GM23338 (cell line): ENCODE measurements around the gene ELOVL2. TPM values are rescaled to one million over a fixed set of nuclear protein-coding genes. Genes with fewer than 3 reads are reported as not detected.

Source experiments
- CREB1 ChIP-seq: fragments of 250-450 bp; sonication (Bioruptor Pico); IDR thresholded peaks from 2 replicates; pipeline ENCODE4 v1.5.0; 2020; ENCODE audit warnings: low read depth, mild to moderate bottlenecking, moderate library complexity
- ETS1 ChIP-seq: IDR thresholded peaks from 2 replicates; pipeline ENCODE4 v1.6.1; 2016; ENCODE audit warnings: antibody characterized with exemption
- EZH2 ChIP-seq: fragments of 200-600 bp; sonication (generic); IDR thresholded peaks from one replicate; pipeline ENCODE4 v1.8.0; 2017; ENCODE audit warnings: antibody characterized with exemption, mild to moderate bottlenecking, low read depth; ENCODE audit not compliant: unreplicated experiment
- EZH2phosphoT487 ChIP-seq: fragments of 200-600 bp; sonication (generic); IDR thresholded peaks from one replicate; pipeline ENCODE4 v1.8.1; 2018; ENCODE audit warnings: antibody characterized with exemption; ENCODE audit not compliant: unreplicated experiment
- JUNB ChIP-seq: IDR thresholded peaks from one replicate; pipeline ENCODE4 v1.6.1; 2016; ENCODE audit warnings: antibody characterized with exemption; ENCODE audit not compliant: unreplicated experiment
- NANOG ChIP-seq: IDR thresholded peaks from 2 replicates; pipeline ENCODE4 v1.6.1; 2016; ENCODE audit warnings: antibody characterized with exemption, borderline replicate concordance
- POLR2AphosphoS5 ChIP-seq: IDR thresholded peaks from 2 replicates; pipeline ENCODE4 v1.6.1; 2016; ENCODE audit warnings: antibody characterized with exemption, low read depth
- REST ChIP-seq: IDR thresholded peaks from one replicate; pipeline ENCODE4 v1.6.1; 2018; ENCODE audit warnings: antibody characterized with exemption; ENCODE audit not compliant: unreplicated experiment
- STAT1 ChIP-seq: IDR thresholded peaks from one replicate; pipeline ENCODE4 v1.6.1; 2016; ENCODE audit warnings: antibody characterized with exemption; ENCODE audit not compliant: unreplicated experiment
- ZNF114 ChIP-seq: fragments of 250-450 bp; sonication (Bioruptor Pico); IDR thresholded peaks from 2 replicates; pipeline ENCODE4 v1.5.0; 2020; ENCODE audit warnings: mild to moderate bottlenecking, moderate library complexity
- ZNF331 ChIP-seq: fragments of 250-450 bp; sonication (Bioruptor Pico); IDR thresholded peaks from 2 replicates; pipeline ENCODE4 v1.5.0; 2020; ENCODE audit warnings: low read depth, mild to moderate bottlenecking, moderate library complexity
- ZNF462 ChIP-seq: fragments of 250-450 bp; sonication (Bioruptor Pico); IDR thresholded peaks from 2 replicates; pipeline ENCODE4 v1.5.0; 2020; ENCODE audit warnings: mild to moderate bottlenecking, moderate library complexity
- polyA plus RNA-seq: library from polyadenylated mRNA; unstranded; fragments of >200 nt; fragmentation: Nextera tagmentation; extraction: Ambion mirVana; gene quantifications from 2 replicates; pipeline ENCODE4 v1.2.1, GENCODE V29; 2016
- total RNA-seq: library from RNA; depleted of rRNA; stranded (reverse); fragments of >200 nt; shearing (Covaris generic); gene quantifications from 2 replicates; pipeline ENCODE4 v1.2.3, GENCODE V29; 2014

Gene ELOVL2
- total and polyA plus RNA-seq, 2 experiments from 2014 or later = 1.2 to 1.6 TPM

- TF ChIP-seq ZNF462 (CRISPR knock-in tag) = no peak
- no peak for TF ChIP-seq POLR2AphosphoS5
- TF ChIP-seq STAT1 = no peak
- no peak for TF ChIP-seq EZH2phosphoT487
- TF ChIP-seq ZNF331 (CRISPR knock-in tag) = no peak
- no peak for TF ChIP-seq REST
- TF ChIP-seq ZNF114 (CRISPR knock-in tag) = no peak
- TF ChIP-seq EZH2 = no peak
- no peak for TF ChIP-seq NANOG
- TF ChIP-seq CREB1 (CRISPR knock-in tag) = no peak
- TF ChIP-seq JUNB = no peak
- TF ChIP-seq ETS1 = no peak
Measured at GRCh38 chr6:11040134-11040533, 4.0 kb downstream of the ELOVL2 start (continued).
